SU-DHL-6 (cell line): Measurements from ENCODE around the gene KRTAP12-1.

ENCODE experiments used
- CTCF ChIP-seq: fragments of 200-600 bp; sonication (generic); IDR thresholded peaks from one replicate; pipeline ENCODE4 v1.5.1; 2017; ENCODE audit warnings: antibody characterized with exemption, mild to moderate bottlenecking, low read length, moderate library complexity; ENCODE audit not compliant: insufficient read depth, poor library complexity, severe bottlenecking
- EZH2phosphoT487 ChIP-seq: fragments of 200-600 bp; sonication (generic), shearing (Covaris generic); conservative IDR thresholded peaks from 2 replicates; pipeline ENCODE4 v1.6.1; 2018; ENCODE audit warnings: mild to moderate bottlenecking, antibody characterized with exemption, low read length, moderate library complexity, mixed read lengths

- TF ChIP-seq CTCF (no peak), EZH2phosphoT487 (no peak)
These were observed at the start of gene KRTAP12-1 for GRCh38 chr21:44681861-44682579.
